Esophagus (tissue), 2 donors: ENCODE data around the gene AQP3. TPM values are rescaled to one million over a fixed set of nuclear protein-coding genes. Genes with fewer than 3 reads are reported as not detected.
"Not testable (repeated sequence)": the region's sequence is repeated elsewhere in the genome, so short reads cannot be mapped to it uniquely, and the experiment has no call there.

ENCODE experiments used
- H3K27ac ChIP-seq, 2 donors: one replicate each; pipeline ENCODE4 v1.5.1; 2013; ENCODE audit warnings: low read depth in 2 of 2, mild to moderate bottlenecking in 2 of 2, inconsistent platforms in 1 of 2, low read length in 1 of 2, moderate library complexity in 1 of 2
- H3K27me3 ChIP-seq, 2 donors: one replicate each; pipeline ENCODE4 v1.6.1; 2013; ENCODE audit warnings: low read length in 2 of 2, control low read depth in 1 of 2, mild to moderate bottlenecking in 1 of 2; ENCODE audit not compliant: insufficient read depth in 2 of 2, control insufficient read depth in 1 of 2
- H3K36me3 ChIP-seq, 2 donors: one replicate each; pipeline ENCODE4 v1.6.1; 2013; ENCODE audit warnings: low read length in 1 of 2; ENCODE audit not compliant: control insufficient read depth in 2 of 2, insufficient read depth in 2 of 2
- H3K4me1 ChIP-seq, 2 donors: one replicate each; pipeline ENCODE4 v1.6.1; 2013; ENCODE audit warnings: low read length in 1 of 2; ENCODE audit not compliant: control insufficient read depth in 2 of 2, insufficient read depth in 2 of 2
- H3K4me3 ChIP-seq, 2 donors: one replicate each; pipeline ENCODE4 v1.5.1; 2013; ENCODE audit warnings: low read length in 2 of 2, mild to moderate bottlenecking in 2 of 2, low read depth in 1 of 2, moderate library complexity in 1 of 2
- H3K9me3 ChIP-seq, 2 donors: one replicate each; pipeline ENCODE4 v1.6.1; 2013; ENCODE audit warnings: mild to moderate bottlenecking in 2 of 2, low read depth in 1 of 2, low read length in 1 of 2, moderate library complexity in 1 of 2; ENCODE audit not compliant: control insufficient read depth in 2 of 2, insufficient read depth in 1 of 2
- WGBS, 2 donors: extraction: QIAGEN DNeasy Blood & Tissue Kit; methylation state at CpG; one replicate each; pipeline ENCODE4 v1.1.7; 2013; 5-methylcytosine and 5-hydroxymethylcytosine counted together
- polyA plus RNA-seq, 2 donors: library from polyadenylated mRNA; stranded (reverse); fragments of 200-250 nt; gene quantifications; one replicate each; pipeline ENCODE4 v1.2.3, GENCODE V29; 2013
- donor health status: healthy with polysubstance abuse.
- donor health status: Bipolar disorder and iron deficiency.

AQP3 gene
- polyA plus RNA-seq, 2 donors, result 933 to 1,009 TPM

- H3K27ac ChIP-seq, result peak overlapping the region in 1 of 2 donors; percentile 47
- H3K4me1 ChIP-seq, result peaks cover 0 to 5% of the 10 kb centered on the region in 2 donors
- H3K36me3 ChIP-seq, result no peaks in the 10 kb centered on the region
- WGBS, 2 donors, result 53 to 68% methylated on average over 4 of the region's 4 CpGs
- H3K4me3 ChIP-seq, result no peak overlapping the region
- H3K27me3 ChIP-seq, result no peaks in the 10 kb centered on the region
- no peaks in the 10 kb centered on the region for H3K9me3 ChIP-seq
These were observed 22.3 kb downstream of the AQP3 start for GRCh38 chr9:33425128-33425533.

GRCh38 chr9:33424492-33424891, 22.9 kb downstream of the AQP3 start:
- WGBS, 2 donors, result 91 to 92% methylated on average over 6 of the region's 6 CpGs
- H3K36me3 ChIP-seq, H3K4me1 ChIP-seq, H3K27me3 ChIP-seq, H3K27ac ChIP-seq, H3K4me3 ChIP-seq, H3K9me3 ChIP-seq: not testable (repeated sequence)

GRCh38 chr9:33424043-33424442, 23.4 kb downstream of the AQP3 start:
- 68 to 70% methylated on average over 6 to 7 of the region's 7 CpGs for WGBS, 2 donors
- H3K9me3 ChIP-seq, H3K4me3 ChIP-seq, H3K36me3 ChIP-seq, H3K27me3 ChIP-seq, H3K4me1 ChIP-seq, H3K27ac ChIP-seq: not testable (repeated sequence)

- H3K27ac ChIP-seq, result peak overlapping the region; percentile 69 to 79
These were observed 27.6 kb downstream of the AQP3 start for GRCh38 chr9:33419708-33420303.

GRCh38 chr9:33418090-33418489, 29.3 kb downstream of the AQP3 start:
- Histone ChIP-seq H3K4me1 (peaks cover 3 to 39% of the 10 kb centered on the region in 2 donors), H3K4me3 (no peak overlapping the region), H3K27ac (peak overlapping the region; percentile 94 to 98), H3K27me3 (no peaks in the 10 kb centered on the region), H3K9me3 (no peaks in the 10 kb centered on the region), H3K36me3 (no peaks in the 10 kb centered on the region)
- WGBS, 2 donors, result 58 to 62% methylated on average over 8 of the region's 8 CpGs

More at GRCh38 chr9:33419708-33420303, 27.6 kb downstream of the AQP3 start:
- no peak overlapping the region for H3K4me3 ChIP-seq
- H3K36me3 ChIP-seq, result no peaks in the 10 kb centered on the region
- no peaks in the 10 kb centered on the region for H3K9me3 ChIP-seq
- H3K27me3 ChIP-seq, result no peaks in the 10 kb centered on the region
- 67 to 77% methylated on average over 10 of the region's 10 CpGs for WGBS, 2 donors
- H3K4me1 ChIP-seq, result peaks cover 3 to 35% of the 10 kb centered on the region in 2 donors

- H3K4me1 ChIP-seq, result peaks cover 3 to 39% of the 10 kb centered on the region in 2 donors
- 50 to 68% methylated on average over 5 of the region's 5 CpGs for WGBS, 2 donors
- H3K27me3 ChIP-seq, result no peaks in the 10 kb centered on the region
- H3K36me3 ChIP-seq, result no peaks in the 10 kb centered on the region
- peak overlapping the region; percentile 94 to 98 for H3K27ac ChIP-seq
- no peak overlapping the region for H3K4me3 ChIP-seq
- H3K9me3 ChIP-seq, result no peaks in the 10 kb centered on the region
These were observed 30.4 kb downstream of the AQP3 start for GRCh38 chr9:33416996-33417395.

GRCh38 chr9:33415501-33416038, 31.8 kb downstream of the AQP3 start:
- 13 to 16% methylated on average over 9 of the region's 9 CpGs for WGBS, 2 donors
- peaks cover 3 to 39% of the 10 kb centered on the region in 2 donors for H3K4me1 ChIP-seq
- no peak overlapping the region for H3K4me3 ChIP-seq

GRCh38 chr9:33414889-33415500, 32.4 kb downstream of the AQP3 start:
- WGBS, 2 donors, result 47% methylated on average over 12 to 13 of the region's 13 CpGs
- Histone ChIP-seq H3K27ac (peak overlapping the region; percentile 92 to 98), H3K4me1 (peaks cover 3 to 38% of the 10 kb centered on the region in 2 donors), H3K36me3 (no peaks in the 10 kb centered on the region), H3K4me3 (no peak overlapping the region), H3K9me3 (no peaks in the 10 kb centered on the region), H3K27me3 (no peaks in the 10 kb centered on the region)

More at GRCh38 chr9:33415501-33416038, 31.8 kb downstream of the AQP3 start:
- Histone ChIP-seq H3K27me3 (no peaks in the 10 kb centered on the region), H3K9me3 (no peaks in the 10 kb centered on the region), H3K36me3 (no peaks in the 10 kb centered on the region), H3K27ac (peak overlapping the region; percentile 94 to 98)

- H3K4me3 ChIP-seq, result no peak overlapping the region
- no peaks in the 10 kb centered on the region for H3K36me3 ChIP-seq
- H3K27me3 ChIP-seq, result no peaks in the 10 kb centered on the region
- peaks cover 3 to 36% of the 10 kb centered on the region in 2 donors for H3K4me1 ChIP-seq
- H3K9me3 ChIP-seq, result no peaks in the 10 kb centered on the region
- WGBS, 2 donors, result 41 to 50% methylated on average over 3 of the region's 3 CpGs
- peak overlapping the region; percentile 92 to 98 for H3K27ac ChIP-seq
These were observed 33.1 kb downstream of the AQP3 start for GRCh38 chr9:33414268-33414667.
